GM23338 (cell line): ENCODE measurements around the gene MAP4K3. TPM values are rescaled to one million over a fixed set of nuclear protein-coding genes. Genes with fewer than 3 reads are reported as not detected.

Source experiments
- ATAC-seq: fragments of 200-7000 bp; cut with Tn5 transposase; 3 replicates; pipeline ENCODE4 v1.9.1; 2020
- DNase-seq: peaks from one replicate; pipeline ENCODE4 v3.0.0-alpha.2; 2015; ENCODE audit warnings: low spot score
- H2AFZ ChIP-seq: fragments of 200-600 bp; sonication (generic); 2 replicates; pipeline ENCODE4 v1.8.0; 2016; ENCODE audit warnings: antibody characterized with exemption, mild to moderate bottlenecking, moderate library complexity
- H3F3A ChIP-seq: fragments of 200-600 bp; sonication (generic); replicated peaks from 2 replicates; pipeline ENCODE4 v1.8.0; 2017; ENCODE audit warnings: antibody characterized with exemption, mixed run types, low read depth
- H3K27ac ChIP-seq: fragments of 200-600 bp; sonication (generic); 2 replicates; pipeline ENCODE4 v1.6.1; 2016; ENCODE audit warnings: low read depth
- H3K27me3 ChIP-seq: fragments of 200-600 bp; sonication (generic); 2 replicates; pipeline ENCODE4 v1.8.0; 2016; ENCODE audit warnings: mild to moderate bottlenecking, mixed run types, moderate library complexity; ENCODE audit not compliant: insufficient read depth
- H3K36me3 ChIP-seq: fragments of 200-600 bp; sonication (generic); 2 replicates; pipeline ENCODE4 v1.8.0; 2016; ENCODE audit warnings: mild to moderate bottlenecking; ENCODE audit not compliant: insufficient read depth
- H3K4me1 ChIP-seq: fragments of 200-600 bp; sonication (generic); 2 replicates; pipeline ENCODE4 v1.8.0; 2016; ENCODE audit warnings: mild to moderate bottlenecking, moderate library complexity; ENCODE audit not compliant: insufficient read depth
- H3K4me2 ChIP-seq: fragments of 200-600 bp; sonication (generic); 2 replicates; pipeline ENCODE4 v1.7.1; 2017; ENCODE audit warnings: mixed run types
- H3K4me3 ChIP-seq: fragments of 200-600 bp; sonication (generic); 2 replicates; pipeline ENCODE4 v1.6.1; 2016; ENCODE audit warnings: mixed run types
- H3K79me2 ChIP-seq: fragments of 200-600 bp; sonication (generic); replicated peaks from 2 replicates; pipeline ENCODE4 v1.8.0; 2017; ENCODE audit warnings: mild to moderate bottlenecking; ENCODE audit not compliant: insufficient read depth
- H3K9me2 ChIP-seq: fragments of 200-600 bp; sonication (generic); 2 replicates; pipeline ENCODE4 v1.8.0; 2017; ENCODE audit not compliant: insufficient read depth
- H4K20me1 ChIP-seq: fragments of 200-600 bp; sonication (generic); replicated peaks from 2 replicates; pipeline ENCODE4 v1.8.0; 2017; ENCODE audit warnings: mild to moderate bottlenecking; ENCODE audit not compliant: insufficient read depth
- H3K27ac Mint-ChIP-seq: 2 replicates; pipeline ENCODE4 v1.8.0; 2020; ENCODE audit warnings: inconsistent platforms, mild to moderate bottlenecking, moderate library complexity, mixed read lengths
- H3K27me3 Mint-ChIP-seq: 3 replicates; pipeline ENCODE4 v1.8.0; 2022; ENCODE audit warnings: low read depth, mild to moderate bottlenecking, moderate library complexity, mixed read lengths, inconsistent platforms; ENCODE audit not compliant: insufficient read depth, poor library complexity
- H3K36me3 Mint-ChIP-seq: 3 replicates; pipeline ENCODE4 v1.8.0; 2021; ENCODE audit warnings: low read depth, mild to moderate bottlenecking, inconsistent platforms, moderate library complexity, mixed read lengths
- H3K4me1 Mint-ChIP-seq: 3 replicates; pipeline ENCODE4 v1.8.0; 2020; ENCODE audit warnings: mild to moderate bottlenecking, inconsistent platforms, mixed read lengths
- H3K4me3 Mint-ChIP-seq: 3 replicates; pipeline ENCODE4 v1.8.0; 2021; ENCODE audit warnings: moderate library complexity, mild to moderate bottlenecking, inconsistent platforms, mixed read lengths
- H3K9me3 Mint-ChIP-seq: 3 replicates; pipeline ENCODE4 v1.8.0; 2020; ENCODE audit warnings: moderate library complexity, mild to moderate bottlenecking, inconsistent platforms, mixed read lengths
- CREB1 ChIP-seq: fragments of 250-450 bp; sonication (Bioruptor Pico); IDR thresholded peaks from 2 replicates; pipeline ENCODE4 v1.5.0; 2020; ENCODE audit warnings: low read depth, mild to moderate bottlenecking, moderate library complexity
- EZH2phosphoT487 ChIP-seq: fragments of 200-600 bp; sonication (generic); IDR thresholded peaks from one replicate; pipeline ENCODE4 v1.8.1; 2018; ENCODE audit warnings: antibody characterized with exemption; ENCODE audit not compliant: unreplicated experiment
- JUNB ChIP-seq: IDR thresholded peaks from one replicate; pipeline ENCODE4 v1.6.1; 2016; ENCODE audit warnings: antibody characterized with exemption; ENCODE audit not compliant: unreplicated experiment
- REST ChIP-seq: IDR thresholded peaks from one replicate; pipeline ENCODE4 v1.6.1; 2018; ENCODE audit warnings: antibody characterized with exemption; ENCODE audit not compliant: unreplicated experiment
- STAT1 ChIP-seq: IDR thresholded peaks from one replicate; pipeline ENCODE4 v1.6.1; 2016; ENCODE audit warnings: antibody characterized with exemption; ENCODE audit not compliant: unreplicated experiment
- ZNF331 ChIP-seq: fragments of 250-450 bp; sonication (Bioruptor Pico); IDR thresholded peaks from 2 replicates; pipeline ENCODE4 v1.5.0; 2020; ENCODE audit warnings: low read depth, mild to moderate bottlenecking, moderate library complexity
- polyA plus RNA-seq: library from polyadenylated mRNA; unstranded; fragments of >200 nt; fragmentation: Nextera tagmentation; extraction: Ambion mirVana; gene quantifications from 2 replicates; pipeline ENCODE4 v1.2.1, GENCODE V29; 2016
- total RNA-seq: library from RNA; depleted of rRNA; stranded (reverse); fragments of >200 nt; shearing (Covaris generic); gene quantifications from 2 replicates; pipeline ENCODE4 v1.2.3, GENCODE V29; 2014
- TF ChIP-seq, protein P1 (sequence below): IDR thresholded peaks from 2 replicates; pipeline ENCODE4 v1.6.1; 2016; ENCODE audit warnings: antibody characterized with exemption
- TF ChIP-seq, protein P2 (sequence below), 2 experiments: fragments of 200-600 bp in 1 of 2; sonication (generic) in 1 of 2; conservative IDR thresholded peaks; 2 replicates each; pipeline versions ENCODE4 v1.5.1 to v1.6.1; 2016 to 2017; ENCODE audit warnings: antibody characterized with exemption in 2 of 2, low read depth in 2 of 2, mild to moderate bottlenecking in 2 of 2, moderate library complexity in 1 of 2

The MAP4K3 gene
- total and polyA plus RNA-seq, 2 experiments from 2014 or later = 33.0 to 90.7 TPM

DNA sequence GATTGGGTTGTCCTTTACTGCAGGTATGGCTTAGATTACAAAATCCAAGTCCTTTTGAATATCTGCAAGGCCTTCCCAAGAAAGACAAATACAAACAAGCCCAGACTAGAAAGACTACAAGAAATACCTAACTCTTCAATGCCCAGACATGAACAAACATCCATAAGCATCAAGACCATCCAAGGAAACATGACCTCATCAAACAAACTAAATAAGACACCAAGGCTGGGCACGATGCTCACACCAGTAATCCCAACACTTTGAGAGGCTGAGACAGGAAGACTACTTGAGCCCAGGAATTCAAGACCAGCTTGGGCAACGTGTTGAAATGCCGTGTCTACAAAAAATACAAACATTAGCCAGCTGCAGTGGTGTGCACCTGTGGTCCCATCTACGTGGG, 31.7 kb downstream of the MAP4K3 start (continued):
- TF ChIP-seq, protein P1, sequence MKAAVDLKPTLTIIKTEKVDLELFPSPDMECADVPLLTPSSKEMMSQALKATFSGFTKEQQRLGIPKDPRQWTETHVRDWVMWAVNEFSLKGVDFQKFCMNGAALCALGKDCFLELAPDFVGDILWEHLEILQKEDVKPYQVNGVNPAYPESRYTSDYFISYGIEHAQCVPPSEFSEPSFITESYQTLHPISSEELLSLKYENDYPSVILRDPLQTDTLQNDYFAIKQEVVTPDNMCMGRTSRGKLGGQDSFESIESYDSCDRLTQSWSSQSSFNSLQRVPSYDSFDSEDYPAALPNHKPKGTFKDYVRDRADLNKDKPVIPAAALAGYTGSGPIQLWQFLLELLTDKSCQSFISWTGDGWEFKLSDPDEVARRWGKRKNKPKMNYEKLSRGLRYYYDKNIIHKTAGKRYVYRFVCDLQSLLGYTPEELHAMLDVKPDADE = no peak
- TF ChIP-seq, protein P2, sequence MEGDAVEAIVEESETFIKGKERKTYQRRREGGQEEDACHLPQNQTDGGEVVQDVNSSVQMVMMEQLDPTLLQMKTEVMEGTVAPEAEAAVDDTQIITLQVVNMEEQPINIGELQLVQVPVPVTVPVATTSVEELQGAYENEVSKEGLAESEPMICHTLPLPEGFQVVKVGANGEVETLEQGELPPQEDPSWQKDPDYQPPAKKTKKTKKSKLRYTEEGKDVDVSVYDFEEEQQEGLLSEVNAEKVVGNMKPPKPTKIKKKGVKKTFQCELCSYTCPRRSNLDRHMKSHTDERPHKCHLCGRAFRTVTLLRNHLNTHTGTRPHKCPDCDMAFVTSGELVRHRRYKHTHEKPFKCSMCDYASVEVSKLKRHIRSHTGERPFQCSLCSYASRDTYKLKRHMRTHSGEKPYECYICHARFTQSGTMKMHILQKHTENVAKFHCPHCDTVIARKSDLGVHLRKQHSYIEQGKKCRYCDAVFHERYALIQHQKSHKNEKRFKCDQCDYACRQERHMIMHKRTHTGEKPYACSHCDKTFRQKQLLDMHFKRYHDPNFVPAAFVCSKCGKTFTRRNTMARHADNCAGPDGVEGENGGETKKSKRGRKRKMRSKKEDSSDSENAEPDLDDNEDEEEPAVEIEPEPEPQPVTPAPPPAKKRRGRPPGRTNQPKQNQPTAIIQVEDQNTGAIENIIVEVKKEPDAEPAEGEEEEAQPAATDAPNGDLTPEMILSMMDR (conservative IDR thresholded peaks at IDR 0.05; ENCODE audit: low read depth in 2 of 2) = no peak
- TF ChIP-seq EZH2phosphoT487 (no peak), REST (no peak), CREB1 (CRISPR knock-in tag) (no peak), ZNF331 (no peak)

DNA sequence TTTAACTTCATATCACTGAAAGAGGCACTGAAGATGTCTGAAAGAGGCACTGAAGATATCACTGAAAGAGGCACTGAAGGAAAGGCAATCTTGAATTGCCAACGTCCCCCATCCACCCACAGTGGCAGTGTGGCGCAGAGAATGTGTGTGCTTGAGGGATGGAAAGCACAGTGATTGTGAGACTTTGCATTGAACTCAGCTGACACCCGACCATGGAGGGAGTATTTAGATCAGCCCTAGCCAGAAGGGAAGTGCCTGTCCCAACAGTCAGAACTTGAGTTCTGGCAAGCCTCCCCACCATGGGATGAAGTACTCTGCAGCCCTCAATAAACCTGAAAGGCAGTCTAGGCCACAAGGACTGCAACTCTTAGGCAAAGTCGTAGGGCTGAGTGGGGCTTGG, 33.8 kb downstream of the MAP4K3 start:
- ATAC-seq (peak; percentile 40), DNase-seq (no peak)
- H3F3A ChIP-seq = no peaks in the 10 kb centered on the region
- no peak overlapping the region for H2AFZ ChIP-seq
- H3K36me3 ChIP-seq = no peaks in the 10 kb centered on the region
- TF ChIP-seq JUNB (no peak), STAT1 (no peak), CREB1 (CRISPR knock-in tag) (no peak)
- 0 out of 2 replicates have a peak overlapping the region, but pooled peaks have one; percentile 16 for H3K27ac ChIP-seq
- Mint-ChIP-seq H3K27ac (peak overlapping the region; percentile 16), H3K36me3 (peaks cover 6% of the 10 kb centered on the region; the same call in 1 of the 3 replicates), H3K27me3 (peaks cover 2% of the 10 kb centered on the region), H3K4me3 (no peak overlapping the region), H3K4me1 (peaks cover 75% of the 10 kb centered on the region), H3K9me3 (no peaks in the 10 kb centered on the region; the same call in 2 of the 3 replicates)
- no peaks in the 10 kb centered on the region for H3K27me3 ChIP-seq
- no peaks in the 10 kb centered on the region for H3K9me2 ChIP-seq
- H3K4me3 ChIP-seq = no peak overlapping the region
- H3K4me2 ChIP-seq = no peak overlapping the region
- peaks cover 4% of the 10 kb centered on the region; the same call in 1 of the 2 replicates for H4K20me1 ChIP-seq
- peaks cover 75% of the 10 kb centered on the region for H3K4me1 ChIP-seq
- peaks cover 100% of the 10 kb centered on the region for H3K79me2 ChIP-seq
